PC-9 (cell line): ENCODE results near the gene FIBCD1. TPM values are rescaled to one million over a fixed set of nuclear protein-coding genes. Genes with fewer than 3 reads are reported as not detected.
A peak's percentile ranks its signal among the peaks of the same experiment; 100 is the strongest.

ENCODE experiments used
- Bru-seq: library from RNA; stranded (reverse); fragments of 400-500 nt; gene quantifications from one replicate; lab custom pipeline; 2021; lab: Mats Ljungman, UMichigan
- BruChase-seq, 2 experiments: library from RNA; stranded (reverse); fragments of 400-500 nt; gene quantifications; one replicate each; lab custom pipeline; 2021; lab: Mats Ljungman, UMichigan
- BruUV-seq: library from RNA; stranded (reverse); fragments of 400-500 nt; replicated peaks from 2 replicates; lab custom pipeline; 2021; lab: Mats Ljungman, UMichigan
- CTCF ChIA-PET: fragments of 300-600 bp; sonication (Branson Sonifier 250); formaldehyde crosslinking; loops from one replicate; lab custom pipeline; 2022; ENCODE audit warnings: antibody characterized with exemption; lab: Charles Lee
- POLR2A ChIA-PET: fragments of 300-600 bp; sonication (Branson Sonifier 250); formaldehyde crosslinking; loops from one replicate; lab custom pipeline; 2022; ENCODE audit warnings: antibody characterized with exemption; ENCODE audit not compliant: unreplicated experiment; lab: Charles Lee
- DNase-seq, 2 experiments: peaks; one replicate each; pipeline versions ENCODE4 v3.0.0 to v3.0.0-alpha.2; 2015 to 2022; ENCODE audit warnings: mixed read lengths in 1 of 2
- H2AFZ ChIP-seq: fragments of 200-600 bp; sonication (generic); 2 replicates; pipeline ENCODE4 v1.8.1; 2017; ENCODE audit warnings: antibody characterized with exemption
- H3F3A ChIP-seq: fragments of 200-600 bp; sonication (generic); 2 replicates; pipeline ENCODE4 v1.8.1; 2017; ENCODE audit warnings: antibody characterized with exemption, mild to moderate bottlenecking, low read depth; ENCODE audit not compliant: insufficient read depth
- H3K27ac ChIP-seq: fragments of 200-600 bp; sonication (generic); 2 replicates; pipeline ENCODE4 v1.6.1; 2016; ENCODE audit warnings: mixed run types
- H3K27me3 ChIP-seq: fragments of 200-600 bp; sonication (generic); 2 replicates; pipeline ENCODE4 v1.6.1; 2016; ENCODE audit warnings: low read depth, mixed run types; ENCODE audit not compliant: insufficient read depth
- H3K36me3 ChIP-seq: fragments of 200-600 bp; sonication (generic); 2 replicates; pipeline ENCODE4 v1.6.1; 2016; ENCODE audit warnings: low read depth, mixed run types
- H3K4me1 ChIP-seq: fragments of 200-600 bp; sonication (generic); replicated peaks from 2 replicates; pipeline ENCODE4 v1.6.1; 2016; ENCODE audit warnings: mixed run types; ENCODE audit not compliant: insufficient read depth
- H3K4me2 ChIP-seq: fragments of 200-600 bp; sonication (generic); 2 replicates; pipeline ENCODE4 v1.6.1; 2017; ENCODE audit warnings: mixed run types
- H3K4me3 ChIP-seq: fragments of 200-600 bp; sonication (generic); 2 replicates; pipeline ENCODE4 v1.6.1; 2016; ENCODE audit warnings: mixed run types
- H3K79me2 ChIP-seq: fragments of 200-600 bp; sonication (generic); 2 replicates; pipeline ENCODE4 v1.6.1; 2017; ENCODE audit warnings: low read depth, mixed run types
- H3K9me2 ChIP-seq: fragments of 200-600 bp; sonication (generic); 2 replicates; pipeline ENCODE4 v1.8.1; 2017; ENCODE audit warnings: mild to moderate bottlenecking; ENCODE audit not compliant: insufficient read depth
- H3K9me3 ChIP-seq: fragments of 200-600 bp; sonication (generic); 2 replicates; pipeline ENCODE4 v1.8.1; 2016; ENCODE audit warnings: low read depth; ENCODE audit not compliant: insufficient read depth
- H4K20me1 ChIP-seq: fragments of 200-600 bp; sonication (generic); 2 replicates; pipeline ENCODE4 v1.8.1; 2017; ENCODE audit not compliant: insufficient read depth
- CTCF ChIP-seq: fragments of 200-600 bp; sonication (generic); conservative IDR thresholded peaks from 2 replicates; pipeline ENCODE4 v1.6.1; 2017; ENCODE audit warnings: mixed run types, antibody characterized with exemption, mild to moderate bottlenecking, moderate library complexity
- EZH2 ChIP-seq: fragments of 200-600 bp; sonication (generic); IDR thresholded peaks from 2 replicates; pipeline ENCODE4 v1.8.0; 2017; ENCODE audit warnings: antibody characterized with exemption, low read depth
- intact Hi-C: fragments of 100-400 bp; cut with micrococcal nuclease; formaldehyde crosslinking; loops from one replicate; pipeline ENCODE4 v1.10.0; 2022; ENCODE audit not compliant: unreplicated experiment
- long read RNA-seq: library from polyadenylated mRNA; stranded (forward); transcript quantifications from one replicate; pipeline ENCODE4 v2.0.0, GENCODE V29; 2022
- total RNA-seq: library from RNA; stranded (reverse); gene quantifications from 2 replicates; pipeline ENCODE4 v1.2.3, GENCODE V29; 2021

Gene FIBCD1
- 2.7 and 4.1 TPM in 2 replicates for total RNA-seq
- Bru-seq, nascent RNA: percentile 15 among the genes with signal in this experiment
- BruChase-seq, experiment 1, labeled RNA remaining after a 2-hour chase: percentile 11 among the genes with signal in this experiment
- percentile 21 among the genes with signal in this experiment for BruChase-seq, experiment 2, labeled RNA remaining after a 6-hour chase
- long read RNA-seq, partial matches to known transcripts: 1 of 4 reads
- long read RNA-seq, other reads (novel, unspliced or antisense): 0 of 4 reads

- Histone ChIP-seq H3K27ac (no peak within 1 kb of the TSS), H3F3A (peaks cover 31% of the 10 kb centered on the region; the same call in 1 of the 2 replicates), H3K9me2 (no peaks in the 10 kb centered on the region), H3K4me2 (peak within 1 kb of the TSS; percentile 85), H3K4me1 (peaks cover 17% of the 10 kb centered on the region), H4K20me1 (no peaks in the 10 kb centered on the region), H3K27me3 (peaks cover 17% of the 10 kb centered on the region; the same call in 1 of the 2 replicates), H2AFZ (peak within 1 kb of the TSS; percentile 98), H3K79me2 (no peaks in the 10 kb centered on the region), H3K4me3 (peak within 1 kb of the TSS; percentile 85), H3K9me3 (no peaks in the 10 kb centered on the region), H3K36me3 (no peaks in the 10 kb centered on the region)
- BruUV-seq: no TSS peak
- POLR2A ChIA-PET: no interaction called here
- peak in 1 of 2 experiments; percentile 57 for DNase-seq
- CTCF ChIA-PET: no interaction called here
- peak; percentile 79 for TF ChIP-seq EZH2
- peak; percentile 52; the same call in 1 of the 2 replicates for TF ChIP-seq CTCF
- intact Hi-C loops: loop anchor here (5.0 kb wide), 1 partner anchor 42 kb away; the partner anchor contains the start of gene QRFP
Observed at GRCh38 chr9:130938652-130939404, at the start of gene FIBCD1. Gene FIBCD1 (minus strand): TSS chr9:130939247. CDS start chr9:130938607, 640 bp downstream.

GRCh38 chr9:130988400-130988747 is 49.3 kb upstream of the FIBCD1 start:
- Histone ChIP-seq H3F3A (no peaks in the 10 kb centered on the region), H3K4me1 (no peaks in the 10 kb centered on the region), H3K4me3 (no peak overlapping the region), H2AFZ (no peak overlapping the region), H3K79me2 (no peaks in the 10 kb centered on the region), H3K27ac (no peak overlapping the region), H3K4me2 (no peak overlapping the region), H3K36me3 (no peaks in the 10 kb centered on the region), H3K9me2 (no peaks in the 10 kb centered on the region), H3K9me3 (no peaks in the 10 kb centered on the region), H3K27me3 (peaks cover 16% of the 10 kb centered on the region), H4K20me1 (no peaks in the 10 kb centered on the region)
- POLR2A ChIA-PET: no interaction called here
- CTCF ChIA-PET: interaction anchor here (0.6 kb wide), 1 partner anchor 33 kb away, joined by 3 read pairs; no protein-coding TSS in a partner anchor
- BruUV-seq: no TSS peak
- intact Hi-C loops: no loop called here
- no peak for TF ChIP-seq EZH2
- TF ChIP-seq CTCF: no peak
- DNase-seq: no peak

- H3K4me3 ChIP-seq: no peak overlapping the region
- BruUV-seq: no TSS peak
- H2AFZ ChIP-seq: no peak overlapping the region
- POLR2A ChIA-PET: no interaction called here
- TF ChIP-seq EZH2: no peak
- TF ChIP-seq CTCF: no peak
- CTCF ChIA-PET: no interaction called here
- intact Hi-C loops: no loop called here
- H3K27me3 ChIP-seq: peaks cover 19% of the 10 kb centered on the region
- no peaks in the 10 kb centered on the region for H4K20me1 ChIP-seq
- no peaks in the 10 kb centered on the region for H3K9me2 ChIP-seq
- no peak overlapping the region for H3K27ac ChIP-seq
- no peak overlapping the region for H3K4me2 ChIP-seq
- H3K9me3 ChIP-seq: no peaks in the 10 kb centered on the region
- no peaks in the 10 kb centered on the region for H3F3A ChIP-seq
- no peaks in the 10 kb centered on the region for H3K4me1 ChIP-seq
- no peak for DNase-seq
- H3K36me3 ChIP-seq: no peaks in the 10 kb centered on the region
- H3K79me2 ChIP-seq: no peaks in the 10 kb centered on the region
Observed at GRCh38 chr9:130987738-130988399, 48.8 kb upstream of the FIBCD1 start.
